OCI-LY1 (cell line): ENCODE data around the gene ETV6.

Experiments used
- H2AFZ ChIP-seq: fragments of 200-600 bp; sonication (generic), shearing (Covaris generic); 2 replicates; pipeline ENCODE4 v1.6.0; 2014; ENCODE audit warnings: antibody characterized with exemption, mild to moderate bottlenecking, low read length
- H3F3A ChIP-seq: fragments of 200-600 bp; sonication (generic), shearing (Covaris generic); 2 replicates; pipeline ENCODE4 v1.6.0; 2014; ENCODE audit warnings: mild to moderate bottlenecking, antibody characterized with exemption, low read length, moderate library complexity; ENCODE audit not compliant: insufficient read depth
- H3K27ac ChIP-seq: fragments of 200-600 bp; sonication (generic); 2 replicates; pipeline ENCODE4 v1.5.1; 2014; ENCODE audit warnings: low read length, mixed run types, mild to moderate bottlenecking, low read depth; ENCODE audit not compliant: poor library complexity, severe bottlenecking
- H3K27me3 ChIP-seq: fragments of 200-600 bp; sonication (generic); 2 replicates; pipeline ENCODE4 v1.6.0; 2014; ENCODE audit warnings: antibody characterized with exemption, mild to moderate bottlenecking, low read length, moderate library complexity; ENCODE audit not compliant: insufficient read depth
- H3K36me3 ChIP-seq: fragments of 200-600 bp; sonication (generic); 2 replicates; pipeline ENCODE4 v1.6.1; 2014; ENCODE audit warnings: mild to moderate bottlenecking, antibody characterized with exemption, low read length, moderate library complexity, mixed read lengths; ENCODE audit not compliant: insufficient read depth
- H3K4me1 ChIP-seq: fragments of 200-600 bp; sonication (generic); 2 replicates; pipeline ENCODE4 v1.5.1; 2014; ENCODE audit warnings: mild to moderate bottlenecking, low read length, moderate library complexity; ENCODE audit not compliant: insufficient read depth, severe bottlenecking
- H3K4me2 ChIP-seq: fragments of 200-600 bp; sonication (generic), shearing (Covaris generic); 2 replicates; pipeline ENCODE4 v1.6.1; 2014; ENCODE audit warnings: low read length
- H3K4me3 ChIP-seq: fragments of 200-600 bp; sonication (generic); 2 replicates; pipeline ENCODE4 v1.5.1; 2014; ENCODE audit warnings: low read length, low read depth, mild to moderate bottlenecking, mixed read lengths; ENCODE audit not compliant: poor library complexity, severe bottlenecking
- H3K79me2 ChIP-seq: fragments of 200-600 bp; shearing (Covaris generic); 2 replicates; pipeline ENCODE4 v1.6.1; 2016; ENCODE audit warnings: mixed run types, low read length, mixed read lengths; ENCODE audit not compliant: insufficient read depth
- H3K9ac ChIP-seq: fragments of 200-600 bp; sonication (generic), shearing (Covaris generic); 2 replicates; pipeline ENCODE4 v1.6.1; 2014; ENCODE audit warnings: mild to moderate bottlenecking, low read length, mixed read lengths
- H3K9me2 ChIP-seq: fragments of 200-600 bp; sonication (generic), shearing (Covaris generic); 2 replicates; pipeline ENCODE4 v1.6.1; 2014; ENCODE audit warnings: low read depth, mild to moderate bottlenecking, low read length, mixed read lengths
- H3K9me3 ChIP-seq: fragments of 200-600 bp; shearing (Covaris generic); 2 replicates; pipeline ENCODE4 v1.6.1; 2014; ENCODE audit warnings: low read length, mixed read lengths
- H4K20me1 ChIP-seq: fragments of 200-600 bp; sonication (generic), shearing (Covaris generic); 2 replicates; pipeline ENCODE4 v1.6.0; 2016; ENCODE audit warnings: mild to moderate bottlenecking, low read length; ENCODE audit not compliant: insufficient read depth
- CTCF ChIP-seq: fragments of 200-600 bp; sonication (generic), shearing (Covaris generic); IDR thresholded peaks from 2 replicates; pipeline ENCODE4 v1.5.1; 2017; ENCODE audit warnings: mild to moderate bottlenecking, antibody characterized with exemption, low read length, moderate library complexity, mixed read lengths
- EZH2 ChIP-seq: fragments of 200-600 bp; sonication (generic), shearing (Covaris generic); IDR thresholded peaks from 2 replicates; pipeline ENCODE4 v1.8.0; 2017; ENCODE audit warnings: borderline replicate concordance, mixed run types, mild to moderate bottlenecking, antibody characterized with exemption, low read length, moderate library complexity, mixed read lengths

ETV6 gene

GRCh38 chr12:11712491-11712890 lies 63.0 kb downstream of the ETV6 start:
- TF ChIP-seq CTCF: no peak
- no peak for TF ChIP-seq EZH2

GRCh38 chr12:11713202-11713601 lies 63.7 kb downstream of the ETV6 start:
- Histone ChIP-seq H3K9me3 (no peaks in the 10 kb centered on the region), H3K79me2 (no peaks in the 10 kb centered on the region), H3K4me1 (peaks cover 4% of the 10 kb centered on the region), H3K36me3 (no peaks in the 10 kb centered on the region), H3K4me3 (no peak overlapping the region), H3F3A (no peaks in the 10 kb centered on the region), H3K27ac (no peak overlapping the region), H2AFZ (no peak overlapping the region), H3K4me2 (no peak overlapping the region), H4K20me1 (no peaks in the 10 kb centered on the region), H3K9me2 (no peaks in the 10 kb centered on the region), H3K9ac (no peak overlapping the region), H3K27me3 (no peaks in the 10 kb centered on the region)
- TF ChIP-seq EZH2: no peak
- TF ChIP-seq CTCF: no peak

More at GRCh38 chr12:11712491-11712890, 63.0 kb downstream of the ETV6 start:
- H3F3A ChIP-seq: no peaks in the 10 kb centered on the region
- H3K4me3 ChIP-seq: no peak overlapping the region
- H3K4me1 ChIP-seq: peaks cover 4% of the 10 kb centered on the region
- no peaks in the 10 kb centered on the region for H3K36me3 ChIP-seq
- H4K20me1 ChIP-seq: no peaks in the 10 kb centered on the region
- no peaks in the 10 kb centered on the region for H3K9me3 ChIP-seq
- no peak overlapping the region for H3K27ac ChIP-seq
- no peaks in the 10 kb centered on the region for H3K79me2 ChIP-seq
- no peak overlapping the region for H2AFZ ChIP-seq
- H3K4me2 ChIP-seq: no peak overlapping the region
- H3K9me2 ChIP-seq: no peaks in the 10 kb centered on the region
- no peak overlapping the region for H3K9ac ChIP-seq
- H3K27me3 ChIP-seq: no peaks in the 10 kb centered on the region

- H3K9me2 ChIP-seq: no peaks in the 10 kb centered on the region
- peaks cover 4% of the 10 kb centered on the region for H3K4me1 ChIP-seq
- no peak overlapping the region for H2AFZ ChIP-seq
- H3F3A ChIP-seq: no peaks in the 10 kb centered on the region
- H4K20me1 ChIP-seq: no peaks in the 10 kb centered on the region
- H3K4me3 ChIP-seq: no peak overlapping the region
- no peaks in the 10 kb centered on the region for H3K79me2 ChIP-seq
- H3K36me3 ChIP-seq: no peaks in the 10 kb centered on the region
- TF ChIP-seq CTCF (no peak), EZH2 (no peak)
- H3K27ac ChIP-seq: no peak overlapping the region
- H3K27me3 ChIP-seq: no peaks in the 10 kb centered on the region
- no peak overlapping the region for H3K4me2 ChIP-seq
- no peaks in the 10 kb centered on the region for H3K9me3 ChIP-seq
- no peak overlapping the region for H3K9ac ChIP-seq
These were observed 65.2 kb downstream of the ETV6 start for GRCh38 chr12:11714626-11715025.
